ENCODE results near the gene RBP5.
A peak's percentile ranks its signal among the peaks of the same experiment; 100 is the strongest.

The RBP5 gene

DNA sequence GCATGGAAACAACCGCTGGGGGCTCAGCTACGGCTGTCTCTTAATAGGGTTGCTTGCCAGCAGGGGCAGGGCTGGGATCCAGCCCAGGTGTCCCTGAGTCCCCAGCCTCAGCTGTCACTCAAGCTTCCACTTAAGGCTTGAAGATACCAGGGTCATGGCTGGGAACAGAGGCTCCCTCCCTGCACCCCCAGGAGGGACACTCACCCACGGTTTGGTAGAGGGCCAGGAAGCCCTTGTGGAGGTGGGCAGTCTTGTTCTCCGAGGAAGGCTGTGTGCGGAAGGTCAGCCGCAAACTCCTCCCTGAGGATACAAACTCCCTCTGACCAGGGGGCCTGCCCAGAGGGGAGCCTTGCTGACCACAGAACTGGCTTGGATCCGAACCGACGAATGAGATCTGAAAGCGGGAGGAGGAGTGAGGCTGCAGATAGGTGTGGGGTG, 27.0 kb downstream of the RBP5 start:
- CTCF ChIA-PET, result interaction anchor here (1.6 to 4.6 kb wide), 2 partner anchors 10 to 157 kb away, joined by 5 to 32 read pairs; partner anchors contain the start of gene C12orf57
- no peaks in the 10 kb centered on the region for H3K4me1 ChIP-seq (ENCODE audit: control insufficient read depth, insufficient read depth, low read length)
- no peak overlapping the region for H3K4me3 ChIP-seq (ENCODE audit: low read depth, low read length)
- H3K27ac ChIP-seq (ENCODE audit: extremely low read depth, low read depth, low read length), result no peak overlapping the region
- H3K36me3 ChIP-seq (ENCODE audit: control insufficient read depth in 2 of 2, insufficient read depth in 1 of 2, low read length in 2 of 2), result peaks cover 0 to 29% of the 10 kb centered on the region in 2 experiments; a peak in 1 of 3 replicates
- TF ChIP-seq YY1 (tag by site-specific recombination; IDR thresholded peaks at IDR 0.05) (no peak), ZNF174 (tag by site-specific recombination; IDR thresholded peaks at IDR 0.05) (no peak), GLIS1 (tag by site-specific recombination; IDR thresholded peaks at IDR 0.05) (0 out of 2 replicates have a peak, but pooled peaks have one; percentile 27), EGR2 (tag by site-specific recombination; IDR thresholded peaks at IDR 0.05; ENCODE audit: low read depth) (no peak), ZBTB7A (tag by site-specific recombination; IDR thresholded peaks at IDR 0.05; ENCODE audit: low read depth) (no peak)
- TF ChIP-seq, protein P1, sequence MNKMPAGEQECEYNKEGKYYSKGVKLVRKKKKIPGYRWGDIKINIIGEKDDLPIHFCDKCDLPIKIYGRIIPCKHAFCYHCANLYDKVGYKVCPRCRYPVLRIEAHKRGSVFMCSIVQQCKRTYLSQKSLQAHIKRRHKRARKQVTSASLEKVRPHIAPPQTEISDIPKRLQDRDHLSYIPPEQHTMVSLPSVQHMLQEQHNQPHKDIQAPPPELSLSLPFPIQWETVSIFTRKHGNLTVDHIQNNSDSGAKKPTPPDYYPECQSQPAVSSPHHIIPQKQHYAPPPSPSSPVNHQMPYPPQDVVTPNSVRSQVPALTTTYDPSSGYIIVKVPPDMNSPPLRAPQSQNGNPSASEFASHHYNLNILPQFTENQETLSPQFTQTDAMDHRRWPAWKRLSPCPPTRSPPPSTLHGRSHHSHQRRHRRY (tag by site-specific recombination; IDR thresholded peaks at IDR 0.05), result no peak
- H3K9me3 ChIP-seq (ENCODE audit: control insufficient read depth, insufficient read depth, low read depth, low read length), result no peaks in the 10 kb centered on the region
- POLR2A ChIA-PET, result no interaction called here

DNA sequence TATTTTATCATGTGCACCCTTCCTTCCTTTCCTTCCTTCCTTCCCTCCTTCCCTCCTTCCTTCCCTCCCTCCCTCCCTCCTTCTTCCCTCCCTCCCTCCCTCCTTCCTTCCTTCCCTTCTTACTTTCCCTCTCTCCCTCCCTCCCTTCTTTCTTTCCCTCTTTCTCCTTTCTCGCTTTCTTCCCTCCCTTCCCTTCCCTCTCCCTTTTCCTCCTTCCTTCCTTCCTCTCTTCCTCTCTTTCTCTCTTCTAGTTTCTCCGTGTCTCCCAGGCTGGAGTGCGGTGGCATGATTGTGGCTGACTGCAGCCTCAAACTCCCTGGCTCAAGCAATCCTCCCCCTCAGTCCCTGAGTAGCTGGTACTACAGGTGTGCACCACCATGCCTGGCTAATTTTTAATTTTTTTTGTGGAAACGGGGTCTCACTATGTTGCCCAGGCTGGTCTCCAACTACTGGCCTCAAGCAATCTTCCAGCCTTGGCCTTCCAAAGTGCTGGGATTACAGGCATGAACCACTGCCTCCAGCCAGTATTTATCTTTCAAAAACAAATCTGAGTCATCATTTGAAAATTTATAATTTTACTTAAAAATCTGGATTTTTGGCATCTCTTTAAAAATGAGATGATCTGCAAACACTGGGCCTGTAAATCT, 27.5 kb downstream of the RBP5 start:
- CTCF ChIA-PET, result interaction anchor here (4.6 kb wide), 1 partner anchor 11 kb away, joined by 32 read pairs; no protein-coding TSS in a partner anchor
- Histone ChIP-seq H3K27ac (ENCODE audit: extremely low read depth, low read depth, low read length) (no peak overlapping the region), H3K4me3 (ENCODE audit: low read depth, low read length) (no peak overlapping the region), H3K9me3 (ENCODE audit: control insufficient read depth, insufficient read depth, low read depth, low read length) (no peaks in the 10 kb centered on the region), H3K4me1 (ENCODE audit: control insufficient read depth, insufficient read depth, low read length) (no peaks in the 10 kb centered on the region), H3K36me3 (ENCODE audit: control insufficient read depth in 2 of 2, insufficient read depth in 1 of 2, low read length in 2 of 2) (peaks cover 0 to 26% of the 10 kb centered on the region in 2 experiments; a peak in 1 of 3 replicates)
- POLR2A ChIA-PET, result no interaction called here
- TF ChIP-seq PRDM1 (tag by site-specific recombination; IDR thresholded peaks at IDR 0.05) (peak; percentile 53; the same call in 1 of the 2 replicates), ZNF366 (tag by site-specific recombination; conservative IDR thresholded peaks at IDR 0.05) (peak; percentile 73), ZNF121 (tag by site-specific recombination; IDR thresholded peaks at IDR 0.05) (peak; percentile 82), ZBTB8A (tag by site-specific recombination; IDR thresholded peaks at IDR 0.05) (no peak)

DNA sequence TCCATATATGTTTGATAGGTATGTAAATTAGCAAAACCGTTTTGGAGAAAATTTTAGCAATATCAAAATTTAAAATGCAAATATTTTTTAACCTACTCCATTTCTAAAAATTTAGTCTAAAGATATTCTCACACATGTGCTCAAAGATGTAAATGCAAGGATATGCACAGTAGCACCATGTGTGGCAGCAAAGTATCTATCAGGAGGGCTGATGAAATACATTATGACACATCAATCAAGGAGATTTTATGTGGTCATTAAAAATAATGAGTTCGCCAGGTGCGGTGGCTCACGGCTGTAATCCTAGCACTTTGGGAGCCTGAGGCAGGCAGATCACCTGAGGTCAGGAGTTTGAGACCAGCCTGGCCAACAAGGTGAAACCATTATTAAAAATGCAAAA, 28.4 kb downstream of the RBP5 start:
- ChIA-PET CTCF (interaction anchor here (1.1 to 4.6 kb wide), 2 partner anchors 8 to 12 kb away, joined by 4 to 32 read pairs; no protein-coding TSS in a partner anchor), POLR2A (no interaction called here)
- H3K36me3 ChIP-seq (ENCODE audit: control insufficient read depth in 2 of 2, insufficient read depth in 1 of 2, low read length in 2 of 2), result peaks cover 0 to 25% of the 10 kb centered on the region in 2 experiments; a peak in 1 of 3 replicates
- H3K4me3 ChIP-seq (ENCODE audit: low read depth, low read length), result no peak overlapping the region
- no peak overlapping the region for H3K27ac ChIP-seq (ENCODE audit: extremely low read depth, low read depth, low read length)
- H3K4me1 ChIP-seq (ENCODE audit: control insufficient read depth, insufficient read depth, low read length), result no peaks in the 10 kb centered on the region
- TF ChIP-seq OSR2 (tag by site-specific recombination; IDR thresholded peaks at IDR 0.05) (peak; percentile 66; the same call in 1 of the 2 replicates), ZNF112 (tag by site-specific recombination; IDR thresholded peaks at IDR 0.05) (no peak), ZNF549 (tag by site-specific recombination; IDR thresholded peaks at IDR 0.05) (no peak), ZNF561 (tag by site-specific recombination; IDR thresholded peaks at IDR 0.05; ENCODE audit: borderline replicate concordance) (no peak), ZNF416 (tag by site-specific recombination; IDR thresholded peaks at IDR 0.05) (no peak), ZNF223 (tag by site-specific recombination; IDR thresholded peaks at IDR 0.05) (no peak)
- TF ChIP-seq, protein P2, sequence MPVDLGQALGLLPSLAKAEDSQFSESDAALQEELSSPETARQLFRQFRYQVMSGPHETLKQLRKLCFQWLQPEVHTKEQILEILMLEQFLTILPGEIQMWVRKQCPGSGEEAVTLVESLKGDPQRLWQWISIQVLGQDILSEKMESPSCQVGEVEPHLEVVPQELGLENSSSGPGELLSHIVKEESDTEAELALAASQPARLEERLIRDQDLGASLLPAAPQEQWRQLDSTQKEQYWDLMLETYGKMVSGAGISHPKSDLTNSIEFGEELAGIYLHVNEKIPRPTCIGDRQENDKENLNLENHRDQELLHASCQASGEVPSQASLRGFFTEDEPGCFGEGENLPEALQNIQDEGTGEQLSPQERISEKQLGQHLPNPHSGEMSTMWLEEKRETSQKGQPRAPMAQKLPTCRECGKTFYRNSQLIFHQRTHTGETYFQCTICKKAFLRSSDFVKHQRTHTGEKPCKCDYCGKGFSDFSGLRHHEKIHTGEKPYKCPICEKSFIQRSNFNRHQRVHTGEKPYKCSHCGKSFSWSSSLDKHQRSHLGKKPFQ (tag by site-specific recombination; IDR thresholded peaks at IDR 0.05), result no peak
- H3K9me3 ChIP-seq (ENCODE audit: control insufficient read depth, insufficient read depth, low read depth, low read length), result no peaks in the 10 kb centered on the region
